ENCODE data around the gene SUN3.

- TF ChIP-seq EZH2phosphoT487 (IDR thresholded peaks at IDR 0.05; ENCODE audit: insufficient read depth, low read depth) (no peak), EZH2 (IDR thresholded peaks at IDR 0.05; ENCODE audit: insufficient read depth, poor library complexity, severe bottlenecking) (no peak)
Observed at GRCh38 chr7:47946581-47947354, 82.1 kb downstream of the SUN3 start.
